Left lung (tissue), 10 donors: Measurements from ENCODE around the gene CDC42BPA. TPM values are rescaled to one million over a fixed set of nuclear protein-coding genes. Genes with fewer than 3 reads are reported as not detected.

Source experiments
- ATAC-seq: fragments of 200-7000 bp; cut with Tn5 transposase; one replicate; pipeline ENCODE4 v1.9.1; 2020; ENCODE audit warnings: moderate library complexity
- DNase-seq, 4 donors: peaks; one replicate each; pipeline ENCODE4 v3.0.0-alpha.2; 2013 to 2020
- H3K27ac ChIP-seq, 2 donors: fragments of 200-600 bp; sonication (generic) in 1 of 2; one replicate each; pipeline versions ENCODE4 v1.5.0 to v1.8.0; 2020 to 2021
- H3K27me3 ChIP-seq, 2 donors: fragments of 200-600 bp; sonication (generic) in 1 of 2; one replicate each; pipeline versions ENCODE4 v1.5.0 to v1.8.0; 2020 to 2021
- H3K36me3 ChIP-seq, 2 donors: fragments of 200-600 bp; sonication (generic) in 1 of 2; one replicate each; pipeline versions ENCODE4 v1.5.0 to v1.8.0; 2020 to 2021
- H3K4me1 ChIP-seq, 2 donors: fragments of 200-600 bp; one replicate each; pipeline ENCODE4 v1.8.0; 2021
- H3K4me3 ChIP-seq, 2 donors: fragments of 200-600 bp; sonication (generic) in 1 of 2; one replicate each; pipeline versions ENCODE4 v1.5.0 to v1.8.0; 2020 to 2021; ENCODE audit warnings: mild to moderate bottlenecking in 1 of 2
- H3K9me3 ChIP-seq, 2 donors: fragments of 200-600 bp; sonication (generic) in 1 of 2; one replicate each; pipeline versions ENCODE4 v1.5.0 to v1.8.0; 2020 to 2021
- CTCF ChIP-seq, 2 donors: fragments of 200-600 bp; sonication (generic) in 1 of 2; IDR thresholded peaks; one replicate each; pipeline versions ENCODE4 v1.5.0 to v1.8.0; 2021; ENCODE audit warnings: antibody characterized with exemption in 2 of 2
- intact Hi-C, 2 donors: fragments of 100-400 bp; cut with DNase I; formaldehyde crosslinking; loops; one replicate each; pipeline versions ENCODE4 v1.11.2 to v1.14.2; 2022
- polyA plus RNA-seq, 6 donors: library from polyadenylated mRNA; unstranded; fragments of 120-200 nt; gene quantifications; one replicate each; pipeline ENCODE4 v1.2.1, GENCODE V29; 2013; ENCODE audit not compliant: insufficient read length in 6 of 6
- total RNA-seq, 2 donors: library from RNA; stranded (reverse); fragmentation: NEBNext Ultra II Directional; extraction: Animal tissue kit (Norgen Biotek cat#: 25700); gene quantifications; one replicate each; pipeline ENCODE4 v1.2.1, GENCODE V29; 2021
- donor health status: DM: no; HTN: yes; CAD: no.
- donor health status: DM: no; HTN: no; CAD: no.

Gene CDC42BPA
- total and polyA plus RNA-seq, 8 donors: 35.8 to 49.0 (median 43.4) TPM

GRCh38 chr1:227086636-227087035 is 231.7 kb downstream of the CDC42BPA start:
- H3K27me3 ChIP-seq: no peaks in the 10 kb centered on the region
- H3K27ac ChIP-seq: no peak overlapping the region
- no peak overlapping the region for H3K4me3 ChIP-seq
- TF ChIP-seq CTCF (IDR thresholded peaks at IDR 0.05): no peak
- peaks cover 0 to 8% of the 10 kb centered on the region in 2 donors for H3K9me3 ChIP-seq
- intact Hi-C loops: no loop called here
- H3K4me1 ChIP-seq: no peaks in the 10 kb centered on the region
- peaks cover 3 to 15% of the 10 kb centered on the region in 2 donors for H3K36me3 ChIP-seq
- ATAC-seq (no peak), DNase-seq (no peak)

GRCh38 chr1:227082999-227083746 is 235.1 kb downstream of the CDC42BPA start:
- Histone ChIP-seq H3K36me3 (peaks cover 3 to 7% of the 10 kb centered on the region in 2 donors), H3K4me1 (no peaks in the 10 kb centered on the region), H3K4me3 (no peak overlapping the region), H3K27ac (no peak overlapping the region), H3K27me3 (no peaks in the 10 kb centered on the region), H3K9me3 (peaks cover 0 to 8% of the 10 kb centered on the region in 2 donors)
- intact Hi-C loops: no loop called here
- TF ChIP-seq CTCF (IDR thresholded peaks at IDR 0.05): no peak
- ATAC-seq: no peak
- DNase-seq: no peak

GRCh38 chr1:227077783-227078182 is 240.5 kb downstream of the CDC42BPA start:
- Histone ChIP-seq H3K4me3 (no peak overlapping the region), H3K4me1 (no peaks in the 10 kb centered on the region), H3K9me3 (no peaks in the 10 kb centered on the region), H3K36me3 (no peaks in the 10 kb centered on the region), H3K27me3 (no peaks in the 10 kb centered on the region), H3K27ac (no peak overlapping the region)
- intact Hi-C loops: no loop called here
- no peak for DNase-seq
- TF ChIP-seq CTCF (IDR thresholded peaks at IDR 0.05): no peak
- ATAC-seq: no peak

- intact Hi-C loops: no loop called here
- no peaks in the 10 kb centered on the region for H3K9me3 ChIP-seq
- H3K4me3 ChIP-seq: no peak overlapping the region
- no peak for ATAC-seq
- H3K4me1 ChIP-seq: no peaks in the 10 kb centered on the region
- no peak for TF ChIP-seq CTCF (IDR thresholded peaks at IDR 0.05)
- H3K27me3 ChIP-seq: no peaks in the 10 kb centered on the region
- no peaks in the 10 kb centered on the region for H3K36me3 ChIP-seq
- DNase-seq: peak in 2 of 4 donors; percentile 37 to 64
- H3K27ac ChIP-seq: no peak overlapping the region
These were observed 244.5 kb downstream of the CDC42BPA start for GRCh38 chr1:227073786-227074185.

GRCh38 chr1:227072991-227073390 is 245.3 kb downstream of the CDC42BPA start:
- DNase-seq: no peak
- no peak for TF ChIP-seq CTCF (IDR thresholded peaks at IDR 0.05)
- Histone ChIP-seq H3K27ac (no peak overlapping the region), H3K9me3 (no peaks in the 10 kb centered on the region), H3K4me1 (no peaks in the 10 kb centered on the region), H3K36me3 (no peaks in the 10 kb centered on the region), H3K27me3 (no peaks in the 10 kb centered on the region), H3K4me3 (no peak overlapping the region)
- intact Hi-C loops: no loop called here
- ATAC-seq: no peak
